ENCODE measurements around the gene SPDYE5. TPM values are rescaled to one million over a fixed set of nuclear protein-coding genes. Genes with fewer than 3 reads are reported as not detected.
A peak's percentile ranks its signal among the peaks of the same experiment; 100 is the strongest.
"Not testable (repeated sequence)": the region's sequence is repeated elsewhere in the genome, so short reads cannot be mapped to it uniquely, and the experiment has no call there.

Gene SPDYE5
- total RNA-seq (ENCODE audit: unreplicated experiment): not detected
- long read RNA-seq, partial matches to known transcripts: 0 of 3 reads
- long read RNA-seq, other reads (novel, unspliced or antisense): 3 of 3 reads

GRCh38 chr7:75492020-75492419 lies at the start of gene SPDYE5:
Gene SPDYE5, plus strand, starts transcription at chr7:75492320. Its CDS starts 1,728 bp downstream, at chr7:75494048.
- not testable (repeated sequence) for H3K27ac Mint-ChIP-seq (ENCODE audit: unreplicated experiment); H3K4me1 Mint-ChIP-seq (ENCODE audit: low read depth, unreplicated experiment); H3K27me3 Mint-ChIP-seq (ENCODE audit: unreplicated experiment); DNase-seq; H3K9me3 Mint-ChIP-seq (ENCODE audit: unreplicated experiment); H3K36me3 Mint-ChIP-seq (ENCODE audit: unreplicated experiment); H3K4me3 Mint-ChIP-seq (ENCODE audit: unreplicated experiment)

- DNase-seq: peak; percentile 30
- H3K4me3 Mint-ChIP-seq (ENCODE audit: unreplicated experiment): peak overlapping the region; percentile 93
- H3K4me1 Mint-ChIP-seq (ENCODE audit: low read depth, unreplicated experiment); H3K36me3 Mint-ChIP-seq (ENCODE audit: unreplicated experiment); H3K27me3 Mint-ChIP-seq (ENCODE audit: unreplicated experiment); H3K9me3 Mint-ChIP-seq (ENCODE audit: unreplicated experiment): not testable (repeated sequence)
- H3K27ac Mint-ChIP-seq (ENCODE audit: unreplicated experiment): peak overlapping the region; percentile 95
Measured at GRCh38 chr7:75442465-75443111, 49.5 kb upstream of the SPDYE5 start.

GRCh38 chr7:75449946-75450345 lies 42.2 kb upstream of the SPDYE5 start:
- H3K27ac Mint-ChIP-seq (ENCODE audit: unreplicated experiment); H3K36me3 Mint-ChIP-seq (ENCODE audit: unreplicated experiment); H3K4me1 Mint-ChIP-seq (ENCODE audit: low read depth, unreplicated experiment); H3K27me3 Mint-ChIP-seq (ENCODE audit: unreplicated experiment); H3K4me3 Mint-ChIP-seq (ENCODE audit: unreplicated experiment); DNase-seq; H3K9me3 Mint-ChIP-seq (ENCODE audit: unreplicated experiment): not testable (repeated sequence)

DNA sequence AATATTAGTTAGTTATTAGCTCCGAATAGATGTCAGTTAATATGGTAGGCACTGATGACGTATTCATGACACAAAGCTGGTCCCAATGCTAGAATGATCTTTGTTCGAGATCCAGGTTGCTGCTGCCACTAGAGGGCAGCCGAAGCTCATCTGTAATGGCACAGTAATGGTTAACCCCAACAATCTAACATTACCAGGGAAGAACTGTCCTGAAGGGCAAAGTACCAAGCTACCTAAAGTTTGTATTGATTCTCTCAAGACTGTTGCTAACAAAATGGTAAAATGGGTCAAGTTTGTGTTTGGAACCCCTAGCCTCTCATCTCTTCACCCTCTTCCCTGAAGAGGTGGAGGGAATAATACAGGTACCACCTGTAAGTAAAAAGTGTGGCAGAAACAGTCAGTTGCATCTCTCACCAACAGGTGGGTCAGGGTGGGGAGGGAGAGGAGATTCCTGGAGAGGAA lies 39.6 kb upstream of the SPDYE5 start:
- H3K36me3 Mint-ChIP-seq (ENCODE audit: unreplicated experiment); H3K4me3 Mint-ChIP-seq (ENCODE audit: unreplicated experiment); H3K9me3 Mint-ChIP-seq (ENCODE audit: unreplicated experiment); H3K4me1 Mint-ChIP-seq (ENCODE audit: low read depth, unreplicated experiment); H3K27ac Mint-ChIP-seq (ENCODE audit: unreplicated experiment); DNase-seq; H3K27me3 Mint-ChIP-seq (ENCODE audit: unreplicated experiment): not testable (repeated sequence)
- peak; percentile 43 for TF ChIP-seq CTCF (IDR thresholded peaks at IDR 0.05; ENCODE audit: partially characterized antibody, unreplicated experiment)

- H3K4me3 Mint-ChIP-seq (ENCODE audit: unreplicated experiment); H3K4me1 Mint-ChIP-seq (ENCODE audit: low read depth, unreplicated experiment); H3K9me3 Mint-ChIP-seq (ENCODE audit: unreplicated experiment); H3K27me3 Mint-ChIP-seq (ENCODE audit: unreplicated experiment); H3K36me3 Mint-ChIP-seq (ENCODE audit: unreplicated experiment); H3K27ac Mint-ChIP-seq (ENCODE audit: unreplicated experiment); DNase-seq: not testable (repeated sequence)
Measured at GRCh38 chr7:75456403-75456802, 35.7 kb upstream of the SPDYE5 start.

GRCh38 chr7:75458034-75458433 lies 34.1 kb upstream of the SPDYE5 start:
- H3K9me3 Mint-ChIP-seq (ENCODE audit: unreplicated experiment); H3K4me3 Mint-ChIP-seq (ENCODE audit: unreplicated experiment); H3K27ac Mint-ChIP-seq (ENCODE audit: unreplicated experiment); DNase-seq; H3K4me1 Mint-ChIP-seq (ENCODE audit: low read depth, unreplicated experiment); H3K27me3 Mint-ChIP-seq (ENCODE audit: unreplicated experiment); H3K36me3 Mint-ChIP-seq (ENCODE audit: unreplicated experiment): not testable (repeated sequence)

DNA sequence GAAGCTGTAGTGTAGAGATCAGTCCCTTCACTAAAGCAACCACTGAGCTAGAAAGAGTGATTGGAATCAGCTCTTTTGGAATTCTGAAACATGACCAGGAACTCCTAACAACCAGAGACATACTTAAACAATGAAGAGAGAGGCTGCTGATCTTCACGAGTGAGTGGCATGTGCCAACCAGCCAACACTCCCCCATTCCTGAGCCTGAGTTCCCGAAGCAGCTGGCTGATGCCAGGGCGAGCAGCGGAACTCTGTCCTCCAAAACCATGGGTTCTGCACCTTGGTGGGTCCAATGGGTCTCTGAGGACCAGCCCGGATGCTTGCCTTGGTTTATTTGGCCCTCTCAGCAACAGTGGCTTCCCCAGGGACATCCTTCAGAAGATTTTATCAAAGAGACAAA lies 31.6 kb upstream of the SPDYE5 start:
- not testable (repeated sequence) for H3K9me3 Mint-ChIP-seq (ENCODE audit: unreplicated experiment); DNase-seq; H3K27me3 Mint-ChIP-seq (ENCODE audit: unreplicated experiment); H3K36me3 Mint-ChIP-seq (ENCODE audit: unreplicated experiment); H3K27ac Mint-ChIP-seq (ENCODE audit: unreplicated experiment); H3K4me3 Mint-ChIP-seq (ENCODE audit: unreplicated experiment); H3K4me1 Mint-ChIP-seq (ENCODE audit: low read depth, unreplicated experiment)

DNA sequence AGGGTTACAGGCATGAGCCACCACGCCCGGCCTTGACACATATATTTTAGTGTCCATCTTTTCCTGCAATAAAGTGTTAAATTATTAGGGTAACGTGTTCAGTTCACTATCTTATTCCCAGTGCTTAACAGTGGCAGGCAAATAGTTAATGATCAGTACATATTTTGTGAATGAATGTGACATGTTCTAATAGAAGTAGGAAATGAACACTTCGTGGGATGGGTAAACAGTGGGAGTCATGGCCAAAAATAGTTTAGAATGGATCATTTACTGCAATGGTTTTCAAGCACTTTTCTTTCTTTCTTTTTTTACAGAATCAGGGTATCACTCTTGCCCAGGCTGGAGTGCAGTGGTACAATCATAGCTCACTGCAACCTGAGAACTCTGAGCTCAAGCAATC lies 22.0 kb upstream of the SPDYE5 start:
- not testable (repeated sequence) for H3K27me3 Mint-ChIP-seq (ENCODE audit: unreplicated experiment); DNase-seq; H3K4me1 Mint-ChIP-seq (ENCODE audit: low read depth, unreplicated experiment); H3K36me3 Mint-ChIP-seq (ENCODE audit: unreplicated experiment); H3K4me3 Mint-ChIP-seq (ENCODE audit: unreplicated experiment); H3K27ac Mint-ChIP-seq (ENCODE audit: unreplicated experiment); H3K9me3 Mint-ChIP-seq (ENCODE audit: unreplicated experiment)

DNA sequence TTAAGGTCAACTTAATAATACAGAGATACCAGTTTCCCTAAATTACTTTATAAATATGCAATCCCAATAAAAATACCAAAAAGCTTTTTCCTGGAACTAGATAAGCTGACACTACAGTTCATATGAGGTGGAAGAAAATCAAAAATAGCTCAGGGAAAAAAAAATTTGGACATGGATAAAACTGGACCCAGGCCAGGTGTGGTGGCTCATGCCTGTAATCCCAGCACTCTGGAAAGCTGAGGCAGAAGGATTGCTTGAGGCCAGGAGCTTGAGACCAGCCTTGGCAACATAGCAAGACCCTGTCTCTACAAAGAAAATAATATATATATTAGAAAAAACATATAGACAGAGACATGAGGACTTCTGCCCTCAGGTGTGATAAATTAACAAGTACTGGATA lies 14.7 kb upstream of the SPDYE5 start:
- H3K27me3 Mint-ChIP-seq (ENCODE audit: unreplicated experiment); H3K27ac Mint-ChIP-seq (ENCODE audit: unreplicated experiment); H3K4me1 Mint-ChIP-seq (ENCODE audit: low read depth, unreplicated experiment); H3K4me3 Mint-ChIP-seq (ENCODE audit: unreplicated experiment); H3K36me3 Mint-ChIP-seq (ENCODE audit: unreplicated experiment); DNase-seq; H3K9me3 Mint-ChIP-seq (ENCODE audit: unreplicated experiment): not testable (repeated sequence)

GRCh38 chr7:75480313-75480712 lies 11.8 kb upstream of the SPDYE5 start:
- not testable (repeated sequence) for H3K4me3 Mint-ChIP-seq (ENCODE audit: unreplicated experiment); H3K4me1 Mint-ChIP-seq (ENCODE audit: low read depth, unreplicated experiment); H3K27me3 Mint-ChIP-seq (ENCODE audit: unreplicated experiment); H3K9me3 Mint-ChIP-seq (ENCODE audit: unreplicated experiment); H3K27ac Mint-ChIP-seq (ENCODE audit: unreplicated experiment); H3K36me3 Mint-ChIP-seq (ENCODE audit: unreplicated experiment); DNase-seq

DNA sequence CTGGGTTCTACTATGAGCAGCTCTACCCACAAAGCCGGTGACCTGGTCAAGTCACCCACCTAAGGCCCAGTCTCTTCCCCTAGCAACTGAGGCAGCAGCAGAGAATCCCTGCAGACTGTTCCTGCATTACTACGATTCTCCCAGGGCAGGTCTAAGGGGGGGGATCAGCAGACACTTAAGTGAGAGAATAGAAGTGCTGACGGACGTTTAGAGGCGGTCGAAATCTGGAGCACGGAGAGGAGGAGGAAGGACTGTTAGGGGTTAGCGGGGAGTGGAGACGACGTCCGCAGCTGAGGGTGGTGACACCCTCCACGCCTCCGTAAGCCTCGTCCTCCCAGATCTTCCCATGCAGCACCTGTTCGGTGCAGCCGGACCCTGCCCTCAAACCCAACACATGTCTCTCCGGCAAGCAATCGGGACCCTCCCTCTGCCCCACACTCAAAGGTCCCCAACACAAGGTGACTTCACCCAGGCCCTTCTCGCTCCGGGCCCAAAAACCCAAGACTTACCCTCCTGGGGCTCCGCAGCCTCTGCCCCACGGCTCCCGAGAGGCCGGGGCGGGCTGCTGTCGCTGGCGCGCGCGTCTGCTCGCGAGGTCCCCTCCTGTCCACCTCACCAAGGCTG lies 6.7 kb upstream of the SPDYE5 start:
- H3K9me3 Mint-ChIP-seq (ENCODE audit: unreplicated experiment); H3K4me1 Mint-ChIP-seq (ENCODE audit: low read depth, unreplicated experiment); H3K27me3 Mint-ChIP-seq (ENCODE audit: unreplicated experiment); H3K36me3 Mint-ChIP-seq (ENCODE audit: unreplicated experiment): not testable (repeated sequence)
- Mint-ChIP-seq H3K27ac (ENCODE audit: unreplicated experiment) (peak overlapping the region; percentile 95), H3K4me3 (ENCODE audit: unreplicated experiment) (peak overlapping the region; percentile 91)
- peak; percentile 24 for DNase-seq
